ENCODE data around the gene NAV3.

The NAV3 gene

GRCh38 chr12:77947330-77947729 is 116.6 kb downstream of the NAV3 start:
- no peak for DNase-seq (ENCODE audit: low spot score)
- TF ChIP-seq, protein P1, sequence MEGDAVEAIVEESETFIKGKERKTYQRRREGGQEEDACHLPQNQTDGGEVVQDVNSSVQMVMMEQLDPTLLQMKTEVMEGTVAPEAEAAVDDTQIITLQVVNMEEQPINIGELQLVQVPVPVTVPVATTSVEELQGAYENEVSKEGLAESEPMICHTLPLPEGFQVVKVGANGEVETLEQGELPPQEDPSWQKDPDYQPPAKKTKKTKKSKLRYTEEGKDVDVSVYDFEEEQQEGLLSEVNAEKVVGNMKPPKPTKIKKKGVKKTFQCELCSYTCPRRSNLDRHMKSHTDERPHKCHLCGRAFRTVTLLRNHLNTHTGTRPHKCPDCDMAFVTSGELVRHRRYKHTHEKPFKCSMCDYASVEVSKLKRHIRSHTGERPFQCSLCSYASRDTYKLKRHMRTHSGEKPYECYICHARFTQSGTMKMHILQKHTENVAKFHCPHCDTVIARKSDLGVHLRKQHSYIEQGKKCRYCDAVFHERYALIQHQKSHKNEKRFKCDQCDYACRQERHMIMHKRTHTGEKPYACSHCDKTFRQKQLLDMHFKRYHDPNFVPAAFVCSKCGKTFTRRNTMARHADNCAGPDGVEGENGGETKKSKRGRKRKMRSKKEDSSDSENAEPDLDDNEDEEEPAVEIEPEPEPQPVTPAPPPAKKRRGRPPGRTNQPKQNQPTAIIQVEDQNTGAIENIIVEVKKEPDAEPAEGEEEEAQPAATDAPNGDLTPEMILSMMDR (IDR thresholded peaks at IDR 0.05; ENCODE audit: borderline replicate concordance, control extremely low read depth, extremely low read depth, insufficient read depth, missing control alignments) = no peak
- in situ Hi-C loops (cut with MboI; ENCODE audit: low sequenced_read_pairs, unreplicated experiment) = no loop called here

DNA sequence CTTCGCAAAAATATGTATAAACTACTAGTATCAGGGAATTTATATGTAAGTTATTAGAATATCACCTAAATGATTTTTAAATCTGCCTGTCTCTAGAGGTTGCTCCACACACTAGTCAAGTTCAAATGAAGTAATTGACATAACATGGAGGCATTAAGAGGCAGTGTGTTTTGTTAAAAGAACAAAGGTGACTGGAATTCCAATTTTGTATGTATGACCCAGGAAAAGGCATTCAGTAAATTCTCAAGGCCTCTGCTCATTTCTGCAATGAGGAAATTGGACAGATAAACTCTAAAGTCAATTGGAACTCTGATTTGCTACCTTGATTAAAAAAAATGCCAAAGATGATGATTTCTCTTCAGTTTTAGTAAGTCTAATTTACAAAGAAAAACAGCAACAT is 117.1 kb downstream of the NAV3 start:
- DNase-seq (ENCODE audit: low spot score) = no peak
- TF ChIP-seq, protein P1 (IDR thresholded peaks at IDR 0.05; ENCODE audit: borderline replicate concordance, control extremely low read depth, extremely low read depth, insufficient read depth, missing control alignments) = no peak
- in situ Hi-C loops (cut with MboI; ENCODE audit: low sequenced_read_pairs, unreplicated experiment) = no loop called here

GRCh38 chr12:77949943-77950342 is 119.2 kb downstream of the NAV3 start:
- in situ Hi-C loops (cut with MboI; ENCODE audit: low sequenced_read_pairs, unreplicated experiment) = no loop called here
- DNase-seq (ENCODE audit: low spot score) = no peak
- TF ChIP-seq, protein P1 (IDR thresholded peaks at IDR 0.05; ENCODE audit: borderline replicate concordance, control extremely low read depth, extremely low read depth, insufficient read depth, missing control alignments) = no peak

- TF ChIP-seq, protein P1 (IDR thresholded peaks at IDR 0.05; ENCODE audit: borderline replicate concordance, control extremely low read depth, extremely low read depth, insufficient read depth, missing control alignments) = no peak
- no peak for DNase-seq (ENCODE audit: low spot score)
- in situ Hi-C loops (cut with MboI; ENCODE audit: low sequenced_read_pairs, unreplicated experiment) = no loop called here
These were observed 123.0 kb downstream of the NAV3 start for GRCh38 chr12:77953528-77954205.

DNA sequence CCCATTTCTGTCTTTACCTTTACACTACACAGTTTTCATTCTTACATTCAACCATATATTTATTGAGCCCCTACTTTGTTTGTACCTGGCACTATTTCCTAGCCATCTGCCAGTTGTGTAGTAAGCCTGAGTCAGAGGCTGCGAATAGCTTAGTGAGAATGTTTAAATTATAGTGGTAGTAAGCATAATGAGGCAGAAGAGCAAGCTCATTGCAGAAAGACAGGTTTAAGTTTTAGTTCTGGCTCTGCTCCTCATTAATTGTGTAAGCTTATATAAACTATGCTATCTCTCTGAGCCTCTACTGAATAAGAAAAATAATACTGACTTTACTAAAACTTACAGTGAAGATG is 123.5 kb downstream of the NAV3 start:
- DNase-seq (ENCODE audit: low spot score) = no peak
- TF ChIP-seq, protein P1 (IDR thresholded peaks at IDR 0.05; ENCODE audit: borderline replicate concordance, control extremely low read depth, extremely low read depth, insufficient read depth, missing control alignments) = no peak
- in situ Hi-C loops (cut with MboI; ENCODE audit: low sequenced_read_pairs, unreplicated experiment) = no loop called here

GRCh38 chr12:77957062-77957461 is 126.4 kb downstream of the NAV3 start:
- no peak for DNase-seq (ENCODE audit: low spot score)
- in situ Hi-C loops (cut with MboI; ENCODE audit: low sequenced_read_pairs, unreplicated experiment) = no loop called here
- TF ChIP-seq, protein P1 (IDR thresholded peaks at IDR 0.05; ENCODE audit: borderline replicate concordance, control extremely low read depth, extremely low read depth, insufficient read depth, missing control alignments) = no peak
